H1 (cell line): Measurements from ENCODE around the gene ACTR1B. TPM values are rescaled to one million over a fixed set of nuclear protein-coding genes. Genes with fewer than 3 reads are reported as not detected.

ENCODE experiments used
- CTCF ChIA-PET: fragments of 300-600 bp; sonication (Branson Sonifier 250); formaldehyde crosslinking; loops from one replicate; lab custom pipeline; 2021; ENCODE audit not compliant: partially characterized antibody; lab: Charles Lee
- POLR2A ChIA-PET: fragments of 300-600 bp; sonication (Branson Sonifier 250); formaldehyde crosslinking; loops from one replicate; lab custom pipeline; 2021; ENCODE audit warnings: inconsistent platforms; ENCODE audit not compliant: partially characterized antibody; lab: Charles Lee
- DNase-seq, 2 experiments: peaks; one replicate each; pipeline versions ENCODE4 v3.0.0 to v3.0.0-alpha.2; 2010 to 2022; ENCODE audit warnings: low spot score in 2 of 2, low read depth in 1 of 2, mixed read lengths in 1 of 2
- FAIRE-seq: peaks from 2 replicates; lab custom pipeline; 2011; peaks lifted over from hg19 to GRCh38; lab: Jason Lieb, UNC
- H2AFZ ChIP-seq: 2 replicates; pipeline ENCODE4 v1.8.1; 2012; ENCODE audit warnings: low read length, inconsistent platforms
- H2AK5ac ChIP-seq: 2 replicates; pipeline ENCODE4 v1.6.1; 2013; ENCODE audit warnings: low read depth, low read length
- H2BK120ac ChIP-seq: replicated peaks from 2 replicates; pipeline ENCODE3; 2013; ENCODE audit warnings: low read depth, low read length, inconsistent platforms
- H2BK12ac ChIP-seq: 2 replicates; pipeline ENCODE4 v1.6.1; 2013; ENCODE audit warnings: low read depth, low read length
- H2BK15ac ChIP-seq: 2 replicates; pipeline ENCODE4 v1.6.1; 2013; ENCODE audit warnings: low read length
- H2BK20ac ChIP-seq: 2 replicates; pipeline ENCODE4 v1.6.1; 2013; ENCODE audit warnings: low read length
- H2BK5ac ChIP-seq: 2 replicates; pipeline ENCODE4 v1.6.1; 2013; ENCODE audit warnings: low read depth, low read length
- H3K14ac ChIP-seq: 2 replicates; pipeline ENCODE4 v1.6.1; 2013; ENCODE audit warnings: inconsistent platforms; ENCODE audit not compliant: insufficient read length
- H3K18ac ChIP-seq: 2 replicates; pipeline ENCODE4 v1.6.1; 2013; ENCODE audit warnings: low read length; ENCODE audit errors: extremely low read depth
- H3K23ac ChIP-seq: 2 replicates; pipeline ENCODE4 v1.6.1; 2013; ENCODE audit warnings: inconsistent platforms; ENCODE audit not compliant: insufficient read length
- H3K23me2 ChIP-seq: 2 replicates; pipeline ENCODE4 v1.6.1; 2013; ENCODE audit warnings: low read depth, low read length
- H3K27ac ChIP-seq: 2 replicates; pipeline ENCODE4 v1.6.1; 2011; ENCODE audit warnings: low read depth, low read length, inconsistent platforms
- H3K27me3 ChIP-seq, 4 experiments: replicated peaks in 1 of 4; 1 replicate in 1 of 4; 2 replicates in 3 of 4; pipeline versions ENCODE4 v1.6.1 to v1.8.1; 2011 to 2013; ENCODE audit warnings: low read length in 3 of 4, mild to moderate bottlenecking in 3 of 4, inconsistent platforms in 2 of 4, mixed read lengths in 2 of 4, moderate library complexity in 1 of 4; ENCODE audit not compliant: control insufficient read depth in 3 of 4, insufficient read depth in 3 of 4; ENCODE audit errors: extremely low read depth in 1 of 4
- H3K36me3 ChIP-seq, 4 experiments: 2 replicates each; pipeline versions ENCODE4 v1.6.1 to v1.8.1; 2011 to 2013; ENCODE audit warnings: mild to moderate bottlenecking in 4 of 4, low read length in 3 of 4, moderate library complexity in 2 of 4, control low read depth in 1 of 4, inconsistent platforms in 1 of 4; ENCODE audit not compliant: insufficient read depth in 4 of 4, control insufficient read depth in 2 of 4
- H3K4ac ChIP-seq: replicated peaks from 2 replicates; pipeline ENCODE3; 2013; ENCODE audit warnings: low read length, low read depth, mixed read lengths, inconsistent platforms; ENCODE audit not compliant: insufficient read length
- H3K4me1 ChIP-seq, 4 experiments: replicated peaks in 1 of 4; 1 replicate in 1 of 4; 2 replicates in 3 of 4; pipeline versions ENCODE4 v1.6.1 to v1.8.1; 2011 to 2013; ENCODE audit warnings: low read length in 3 of 4, inconsistent platforms in 2 of 4, mixed read lengths in 1 of 4; ENCODE audit not compliant: insufficient read depth in 4 of 4, control insufficient read depth in 3 of 4
- H3K4me2 ChIP-seq, 2 experiments: 2 replicates each; pipeline versions ENCODE4 v1.6.1 to v1.8.1; 2011 to 2013; ENCODE audit warnings: low read depth in 2 of 2, low read length in 2 of 2, control low read depth in 1 of 2, inconsistent platforms in 1 of 2, mild to moderate bottlenecking in 1 of 2; ENCODE audit not compliant: insufficient read depth in 1 of 2
- H3K4me3 ChIP-seq, 4 experiments: fragments of 200-600, 300-600 bp in 1 of 4; sonication (generic), shearing (Covaris generic), sonication (Bioruptor Twin) in 1 of 4; 2 replicates each; pipeline versions ENCODE4 v1.5.1 to v1.8.1; 2011 to 2016; ENCODE audit warnings: low read length in 4 of 4, low read depth in 3 of 4, control low read depth in 2 of 4, inconsistent platforms in 2 of 4, mild to moderate bottlenecking in 2 of 4, mixed read lengths in 1 of 4, moderate library complexity in 1 of 4; ENCODE audit not compliant: insufficient read depth in 2 of 4; ENCODE audit errors: extremely low read depth in 1 of 4
- H3K56ac ChIP-seq: replicated peaks from 2 replicates; pipeline ENCODE3; 2013; ENCODE audit warnings: low read depth, mild to moderate bottlenecking, mixed read lengths, low read length, inconsistent platforms; ENCODE audit not compliant: insufficient read length
- H3K79me1 ChIP-seq: 2 replicates; pipeline ENCODE4 v1.6.1; 2013; ENCODE audit warnings: low read depth, low read length, control low read depth
- H3K79me2 ChIP-seq, 2 experiments: 2 replicates each; pipeline versions ENCODE4 v1.6.1 to v1.8.1; 2012 to 2013; ENCODE audit warnings: low read length in 2 of 2, mild to moderate bottlenecking in 2 of 2, inconsistent platforms in 1 of 2; ENCODE audit not compliant: insufficient read depth in 2 of 2, control insufficient read depth in 1 of 2
- H3K9ac ChIP-seq, 4 experiments: replicated peaks in 1 of 4; 1 replicate in 1 of 4; 2 replicates in 3 of 4; pipeline versions ENCODE4 v1.6.1 to v1.8.1; 2011 to 2013; ENCODE audit warnings: low read depth in 3 of 4, low read length in 3 of 4, control low read depth in 2 of 4, mild to moderate bottlenecking in 2 of 4, moderate library complexity in 2 of 4, inconsistent platforms in 1 of 4; ENCODE audit errors: extremely low read depth in 1 of 4
- H3K9me3 ChIP-seq, 2 experiments: 2 replicates each; pipeline versions ENCODE4 v1.6.1 to v1.8.1; 2012 to 2013; ENCODE audit warnings: mild to moderate bottlenecking in 2 of 2, moderate library complexity in 2 of 2, control low read depth in 1 of 2, inconsistent platforms in 1 of 2, low read depth in 1 of 2, low read length in 1 of 2, mixed read lengths in 1 of 2; ENCODE audit not compliant: insufficient read depth in 2 of 2
- H4K20me1 ChIP-seq, 2 experiments: replicated peaks in 1 of 2; 2 replicates each; pipeline versions ENCODE3 to v1.8.1; 2011 to 2013; ENCODE audit warnings: inconsistent platforms in 2 of 2, low read length in 2 of 2, mild to moderate bottlenecking in 1 of 2; ENCODE audit not compliant: insufficient read depth in 2 of 2, control insufficient read depth in 1 of 2
- H4K5ac ChIP-seq: 2 replicates; pipeline ENCODE4 v1.6.1; 2013; ENCODE audit warnings: low read length, low read depth, mixed read lengths, inconsistent platforms; ENCODE audit not compliant: insufficient read length
- H4K8ac ChIP-seq: 2 replicates; pipeline ENCODE4 v1.8.0; 2013; ENCODE audit warnings: mild to moderate bottlenecking, moderate library complexity, low read length, inconsistent platforms; ENCODE audit not compliant: insufficient read depth; ENCODE audit errors: extremely low read depth
- H4K91ac ChIP-seq: replicated peaks from 2 replicates; pipeline ENCODE3; 2013; ENCODE audit warnings: low read length, mixed read lengths, inconsistent platforms; ENCODE audit not compliant: insufficient read length
- CBX5 ChIP-seq: fragments of 300-800, 300-1000 bp; sonication (generic); IDR thresholded peaks from 2 replicates; pipeline ENCODE4 v1.7.1; 2016; ENCODE audit warnings: antibody characterized with exemption, low read length, low read depth
- CHD2 ChIP-seq: IDR thresholded peaks from 2 replicates; pipeline ENCODE4 v1.6.1; 2012; ENCODE audit warnings: low read length, improper control_type of control experiment
- GABPA ChIP-seq: IDR thresholded peaks from 2 replicates; pipeline ENCODE4 v1.6.1; 2011; ENCODE audit warnings: mild to moderate bottlenecking, low read length, moderate library complexity, borderline replicate concordance; ENCODE audit not compliant: insufficient read depth
- MAFK ChIP-seq: IDR thresholded peaks from 2 replicates; pipeline ENCODE4 v1.6.1; 2012; ENCODE audit warnings: low read depth, mild to moderate bottlenecking, improper control_type of control experiment, low read length
- RAD21 ChIP-seq, 2 experiments: IDR thresholded peaks in 1 of 2; conservative IDR thresholded peaks in 1 of 2; 2 replicates each; pipeline ENCODE4 v1.6.1; 2011; ENCODE audit warnings: low read depth in 2 of 2, low read length in 2 of 2, improper control_type of control experiment in 1 of 2, inconsistent platforms in 1 of 2, mild to moderate bottlenecking in 1 of 2, moderate library complexity in 1 of 2
- RBBP5 ChIP-seq: IDR thresholded peaks from 2 replicates; pipeline ENCODE4 v1.7.1; 2012; ENCODE audit warnings: low read depth, mild to moderate bottlenecking, inconsistent platforms, low read length, moderate library complexity, borderline replicate concordance
- TAF1 ChIP-seq: IDR thresholded peaks from 2 replicates; pipeline ENCODE4 v1.6.1; 2011; ENCODE audit warnings: mild to moderate bottlenecking, low read depth, low read length
- WGBS, 2 experiments: shearing (Covaris generic) in 1 of 2; methylation state at CpG; one replicate each; pipeline versions ENCODE4 v1.1.6 to v1.1.7; 2013 to 2015; ENCODE audit warnings: low lambda C conversion rate in 2 of 2, mixed read lengths in 2 of 2, inconsistent platforms in 1 of 2, low coverage in 1 of 2, missing lambda C conversion rate in 1 of 2; ENCODE audit not compliant: insufficient replicate concordance in 2 of 2, insufficient coverage in 1 of 2, insufficient read length in 1 of 2; ENCODE audit errors: extremely low coverage in 1 of 2, missing lambda C conversion rate in 1 of 2; 5-methylcytosine and 5-hydroxymethylcytosine counted together
- polyA plus RNA-seq, 7 experiments: library from polyadenylated mRNA; depleted of rRNA in 3 of 7; stranded (reverse) in 5 of 7; unstranded in 2 of 7; fragments of >200 nt in 5 of 7; fragments of 200-250 nt in 2 of 7; gene quantifications; 1 replicate in 5 of 7; 2 replicates in 1 of 7; 4 replicates in 1 of 7; pipeline versions ENCODE4 v1.2.1 to v1.2.3, GENCODE V29; 2011 to 2013; ENCODE audit warnings: missing spikeins in 2 of 7, mixed read lengths in 2 of 7
- total RNA-seq: library from RNA; stranded (reverse); fragmentation: NEBNext Ultra II Directional; extraction: Animal tissue kit (Norgen Biotek cat#: 25700); gene quantifications from 2 replicates; pipeline ENCODE4 v1.2.1, GENCODE V29; 2021

Gene ACTR1B
- total and polyA plus RNA-seq, 2 of the 8 experiments (the other 6 are each of a cell fraction or from before 2014, with no cell fraction given) = 40.7 to 56.0 TPM

DNA sequence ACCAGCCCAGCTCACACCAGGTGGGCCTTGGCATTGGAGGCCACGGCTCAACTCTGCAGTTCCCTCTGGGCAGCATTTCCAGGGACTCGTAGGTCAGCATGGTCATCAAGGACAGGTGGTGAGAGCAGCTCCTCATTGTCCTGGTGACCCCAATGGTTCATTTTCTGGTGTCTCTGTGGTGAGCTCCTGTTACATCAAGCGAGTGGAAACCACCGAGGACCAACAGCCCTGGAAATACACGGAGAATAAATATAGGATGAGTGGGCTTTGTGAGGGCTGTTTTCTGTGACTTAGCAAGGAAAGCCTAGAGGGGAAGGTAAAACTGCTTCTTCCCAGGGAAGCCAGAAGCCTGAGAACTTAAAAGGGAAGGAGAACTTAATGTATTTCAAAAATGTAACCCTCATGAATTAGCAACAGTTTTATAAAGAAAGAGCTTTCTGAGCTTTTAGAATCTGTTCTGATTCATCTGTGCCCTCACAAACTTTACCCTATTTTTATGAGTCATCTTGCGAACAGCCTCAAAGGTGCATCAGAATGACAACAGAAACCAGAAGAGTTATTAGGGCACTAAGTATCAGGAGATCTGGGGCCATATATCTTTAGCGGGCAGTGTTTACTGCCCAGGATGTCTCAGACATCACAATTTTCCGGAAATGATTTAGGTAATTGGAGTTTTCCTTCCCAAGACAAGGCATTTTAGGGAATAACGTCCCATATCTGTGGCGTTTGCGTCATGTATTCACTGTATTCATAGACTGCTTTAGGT, 24.4 kb upstream of the ACTR1B start:
- FAIRE-seq (no peak), DNase-seq (no peak)
- TF ChIP-seq GABPA (no peak), CBX5 (no peak), RAD21 (IDR thresholded peaks at IDR 0.05 in 1 of 2, conservative IDR thresholded peaks at IDR 0.05 in 1 of 2; ENCODE audit: low read depth in 2 of 2, low read length in 2 of 2) (no peak), MAFK (no peak), RBBP5 (no peak), TAF1 (no peak), CHD2 (no peak)

More for the DNA sequence above, 24.4 kb upstream of the ACTR1B start:
- H3K18ac ChIP-seq = no peak overlapping the region
- H2BK5ac ChIP-seq = no peak overlapping the region
- H2AK5ac ChIP-seq = no peak overlapping the region
- H4K5ac ChIP-seq = no peak overlapping the region
- H3K9me3 ChIP-seq = no peaks in the 10 kb centered on the region
- ChIA-PET POLR2A (no interaction called here), CTCF (interaction anchor here (1.6 kb wide), 2 partner anchors 11 to 24 kb away, joined by 6 to 7 read pairs; partner anchors contain the start of gene ACTR1B)
- no peak overlapping the region for H3K4ac ChIP-seq
- H3K23ac ChIP-seq = no peak overlapping the region
- H3K36me3 ChIP-seq = no peaks in the 10 kb centered on the region
- no peaks in the 10 kb centered on the region for H4K20me1 ChIP-seq
- H4K91ac ChIP-seq = no peak overlapping the region
- H3K9ac ChIP-seq = no peak overlapping the region; a peak in 1 of 7 replicates
- no peaks in the 10 kb centered on the region for H3K79me2 ChIP-seq
- no peak overlapping the region for H3K4me2 ChIP-seq
- no peaks in the 10 kb centered on the region for H3K79me1 ChIP-seq
- no peak overlapping the region for H3K14ac ChIP-seq
- no peak overlapping the region for H2AFZ ChIP-seq
- H2BK15ac ChIP-seq = no peak overlapping the region
- H2BK12ac ChIP-seq = no peak overlapping the region
- no peaks in the 10 kb centered on the region for H3K23me2 ChIP-seq
- no peak overlapping the region for H3K27ac ChIP-seq
- H3K4me1 ChIP-seq = peaks cover 0 to 10% (median 4%) of the 10 kb centered on the region in 4 experiments; a peak in 4 of 7 replicates
- H3K56ac ChIP-seq = no peak overlapping the region
- WGBS, 2 experiments = 86% methylated on average over 11 of the region's 11 CpGs; no CpG with 5 or more reads in 1 of the 2 experiments
- H4K8ac ChIP-seq = no peak overlapping the region
- H2BK120ac ChIP-seq = no peak overlapping the region
- no peaks in the 10 kb centered on the region for H3K27me3 ChIP-seq
- no peak overlapping the region for H3K4me3 ChIP-seq
- H2BK20ac ChIP-seq = no peak overlapping the region
